GM21825 (cell line): ENCODE measurements around the gene BABAM2.

Source experiments
- ATAC-seq: cut with Tn5 transposase; IDR thresholded peaks from one replicate; pipeline ENCODE4 v1.9.1; 2021; ENCODE audit warnings: mild to moderate bottlenecking, moderate library complexity; ENCODE audit not compliant: unreplicated experiment

BABAM2 gene

GRCh38 chr2:28182348-28182747, 291.8 kb downstream of the BABAM2 start:
- no peak for ATAC-seq

DNA sequence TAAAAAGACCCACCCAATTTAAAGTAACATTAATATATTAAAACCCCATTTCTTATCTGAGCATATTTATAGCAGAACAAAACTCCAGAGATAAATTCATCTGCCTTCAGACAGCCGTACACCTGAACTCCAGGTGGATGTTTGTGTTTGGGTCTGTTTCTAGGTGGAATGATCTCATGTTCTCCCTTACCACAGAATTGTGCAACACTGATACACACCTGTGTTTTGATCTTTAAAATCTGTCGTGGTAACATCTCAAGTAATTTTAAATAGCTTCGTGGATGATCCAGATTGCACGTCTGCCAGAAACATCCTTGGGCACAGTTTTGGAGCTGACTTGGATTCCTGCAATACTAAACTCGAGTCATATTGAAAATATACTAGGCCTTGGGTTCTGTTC, 294.6 kb downstream of the BABAM2 start:
- no peak for ATAC-seq

GRCh38 chr2:28185891-28186290, 295.4 kb downstream of the BABAM2 start:
- ATAC-seq: no peak

DNA sequence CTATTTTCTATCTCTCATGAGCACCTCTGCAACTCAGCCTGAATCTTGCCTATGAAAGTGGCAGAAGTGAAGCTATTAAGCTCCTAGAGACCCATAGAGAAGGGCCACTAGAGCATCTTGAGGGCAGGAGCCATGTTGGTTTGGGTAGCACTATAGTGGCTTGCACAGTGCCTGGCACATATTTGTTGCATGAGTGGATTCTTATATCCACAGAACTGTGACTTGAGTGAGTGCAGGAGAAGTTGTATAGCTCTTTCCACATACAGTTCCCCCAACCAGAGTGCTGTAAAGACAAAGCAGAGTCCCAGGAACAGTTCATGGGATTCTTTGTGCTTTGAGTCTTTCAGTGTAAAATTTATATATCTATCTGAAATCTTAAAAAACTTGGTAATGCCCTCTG, 296.7 kb downstream of the BABAM2 start:
- ATAC-seq: no peak

DNA sequence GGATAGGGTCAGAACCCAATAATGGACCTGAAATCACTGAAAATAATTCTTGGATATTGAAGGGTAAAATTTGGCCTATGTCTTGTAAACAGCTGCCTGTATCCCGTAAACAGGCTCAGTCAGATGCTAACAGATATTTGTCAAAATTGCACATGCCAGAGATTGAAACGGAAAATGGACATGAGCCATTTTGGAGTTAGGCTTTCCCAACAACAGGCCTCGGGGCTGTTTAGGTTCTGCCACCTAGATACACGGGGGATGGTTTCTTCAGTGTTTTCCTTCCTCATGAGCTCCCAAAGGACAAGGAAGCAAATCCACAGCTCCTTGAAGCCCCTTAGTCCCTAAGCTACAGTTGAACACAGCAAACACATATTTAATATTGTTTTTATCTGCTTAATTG, 297.9 kb downstream of the BABAM2 start:
- ATAC-seq: no peak

DNA sequence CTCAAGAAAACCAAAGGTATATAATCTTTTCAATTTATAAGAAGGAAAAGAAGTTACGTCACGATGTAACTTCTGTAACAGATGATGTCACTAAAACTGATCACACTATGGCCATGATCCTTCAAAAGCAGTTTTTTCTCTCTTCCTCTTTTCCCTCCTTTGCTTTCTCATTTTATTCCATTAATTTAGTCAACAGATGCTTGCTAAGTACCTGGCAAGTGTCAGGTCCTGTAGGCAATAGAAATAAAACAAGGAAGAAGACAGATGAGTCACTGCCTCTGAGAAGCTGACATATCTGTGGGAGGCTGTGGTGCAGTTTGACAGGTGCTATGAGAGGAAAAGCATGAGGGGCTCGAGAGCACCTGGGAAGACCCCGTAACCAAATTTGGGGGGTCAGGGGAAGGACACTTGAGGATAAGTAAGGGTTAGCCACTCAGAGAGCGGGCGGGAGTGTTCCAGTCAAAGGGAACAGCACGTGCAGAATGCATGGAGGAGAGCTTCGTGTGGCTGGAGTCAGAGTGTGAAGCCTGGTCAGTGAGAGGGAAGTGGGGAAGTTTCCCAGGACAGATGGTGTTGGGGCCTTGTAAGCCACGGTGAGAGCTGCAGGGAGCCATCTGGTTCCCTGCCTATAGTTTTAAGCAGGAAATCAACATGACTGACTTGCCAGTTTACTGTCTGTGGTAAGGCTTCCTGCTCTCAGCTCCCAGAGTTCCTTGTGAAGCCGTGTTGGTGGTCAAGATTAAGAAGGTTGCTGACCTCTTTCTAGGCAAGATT, 303.3 kb downstream of the BABAM2 start:
- ATAC-seq: no peak

GRCh38 chr2:28199995-28200679, 309.6 kb downstream of the BABAM2 start:
- no peak for ATAC-seq

DNA sequence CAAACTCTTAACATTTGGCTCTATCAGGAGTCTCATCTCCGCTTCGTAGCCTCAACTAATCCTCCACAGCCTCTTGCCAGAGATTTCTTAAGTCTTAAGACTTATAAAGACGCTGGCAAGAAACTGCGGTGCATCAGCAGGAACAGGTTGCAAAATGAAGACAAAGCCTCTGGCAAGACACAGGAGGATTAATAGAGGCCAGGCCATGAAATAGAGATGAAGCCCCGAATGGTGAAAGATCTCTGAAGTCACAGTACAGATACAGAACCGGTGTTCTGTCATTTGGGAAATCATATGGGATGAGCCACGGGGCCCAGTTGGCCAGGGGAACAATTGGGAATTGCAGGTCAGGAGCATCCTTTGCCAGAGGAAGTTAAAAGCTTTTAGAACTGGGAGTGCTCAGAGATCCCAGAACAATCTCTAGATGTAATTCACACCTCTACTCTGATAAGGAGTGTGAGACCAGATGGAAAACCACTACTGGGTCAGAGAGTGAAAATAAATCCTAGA, 311.2 kb downstream of the BABAM2 start:
- ATAC-seq: no peak

DNA sequence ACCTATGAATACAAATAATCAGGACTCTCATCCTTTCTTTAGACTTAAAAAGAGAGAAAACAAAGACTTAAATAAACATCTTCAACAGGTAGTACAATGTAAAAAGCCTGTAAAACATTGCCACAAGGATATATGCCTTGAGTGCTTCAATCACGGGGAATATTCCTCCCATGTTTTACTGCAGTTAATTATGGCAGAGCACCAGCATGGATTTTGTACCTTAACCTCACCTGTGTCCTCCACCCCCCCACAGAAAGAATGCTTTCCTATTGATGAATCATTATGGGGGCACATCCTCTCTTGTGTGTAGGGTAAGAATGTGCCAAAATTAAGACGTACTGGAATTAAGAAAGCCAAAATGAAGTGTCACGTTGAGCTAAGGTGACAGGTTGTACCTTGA, 312.2 kb downstream of the BABAM2 start:
- no peak for ATAC-seq

GRCh38 chr2:28206762-28207161, 316.2 kb downstream of the BABAM2 start:
- ATAC-seq: no peak

GRCh38 chr2:28209261-28209691, 318.7 kb downstream of the BABAM2 start:
- ATAC-seq: no peak

DNA sequence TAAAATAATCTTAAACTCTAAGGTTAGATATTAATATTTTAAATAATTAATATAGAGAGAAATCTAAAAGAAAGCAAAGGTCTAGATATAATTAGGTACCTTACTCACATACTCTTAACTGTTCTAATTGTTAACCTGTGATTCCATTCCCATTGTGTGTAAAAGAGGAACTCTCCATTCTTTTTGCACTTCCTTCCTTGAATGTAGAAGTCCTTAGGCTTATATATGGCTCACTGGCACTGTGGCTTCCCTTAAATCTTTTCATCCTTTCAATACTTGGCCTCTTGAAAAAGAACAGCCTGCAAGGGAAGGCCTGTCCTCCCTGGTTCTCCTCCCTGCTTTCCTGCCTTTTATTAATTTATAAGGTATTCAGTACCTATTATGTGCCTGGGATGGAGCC, 319.3 kb downstream of the BABAM2 start:
- ATAC-seq: no peak

- no peak for ATAC-seq
These were observed 320.0 kb downstream of the BABAM2 start for GRCh38 chr2:28210535-28210934.

DNA sequence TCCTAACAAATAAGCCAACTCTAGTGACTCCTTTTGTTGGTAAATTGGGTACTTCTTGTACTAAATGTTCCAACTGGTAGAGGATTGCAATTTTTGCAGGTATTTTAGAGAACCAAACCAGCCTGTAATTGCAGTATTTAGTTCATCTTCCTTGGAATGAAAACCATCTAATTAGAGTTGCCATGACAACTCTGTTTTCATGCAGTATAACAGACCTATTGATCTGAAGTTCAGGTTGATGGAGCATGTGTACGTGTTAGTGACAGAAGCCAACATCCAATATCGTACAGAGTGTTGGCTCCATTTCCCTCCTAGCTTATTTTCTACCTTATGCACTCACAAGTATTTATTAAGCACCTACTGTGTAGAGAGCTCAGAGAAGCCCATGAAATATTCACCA, 325.8 kb downstream of the BABAM2 start:
- ATAC-seq: no peak

GRCh38 chr2:28217042-28217740, 326.7 kb downstream of the BABAM2 start:
- ATAC-seq: no peak

DNA sequence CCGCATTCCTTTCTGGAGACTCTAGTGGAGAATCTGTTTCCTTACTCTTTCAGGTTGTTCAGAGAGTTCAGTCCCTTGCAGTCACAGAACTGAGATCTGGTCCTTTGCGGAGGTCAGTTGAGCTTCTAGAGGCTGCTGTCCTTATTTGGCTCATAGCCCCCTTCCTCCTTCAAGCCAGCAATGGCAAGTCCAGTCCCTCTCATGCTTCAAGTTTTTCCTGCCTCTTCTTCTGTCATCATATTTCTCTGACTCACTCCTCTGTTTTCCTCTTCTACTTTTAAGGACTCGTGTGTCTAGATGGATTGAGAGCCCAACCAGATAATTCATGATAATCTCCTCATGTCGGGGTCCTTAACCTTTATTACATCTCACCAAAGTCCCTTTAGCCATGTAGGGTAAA, 328.6 kb downstream of the BABAM2 start:
- no peak for ATAC-seq

GRCh38 chr2:28219758-28220368, 329.3 kb downstream of the BABAM2 start:
- no peak for ATAC-seq

DNA sequence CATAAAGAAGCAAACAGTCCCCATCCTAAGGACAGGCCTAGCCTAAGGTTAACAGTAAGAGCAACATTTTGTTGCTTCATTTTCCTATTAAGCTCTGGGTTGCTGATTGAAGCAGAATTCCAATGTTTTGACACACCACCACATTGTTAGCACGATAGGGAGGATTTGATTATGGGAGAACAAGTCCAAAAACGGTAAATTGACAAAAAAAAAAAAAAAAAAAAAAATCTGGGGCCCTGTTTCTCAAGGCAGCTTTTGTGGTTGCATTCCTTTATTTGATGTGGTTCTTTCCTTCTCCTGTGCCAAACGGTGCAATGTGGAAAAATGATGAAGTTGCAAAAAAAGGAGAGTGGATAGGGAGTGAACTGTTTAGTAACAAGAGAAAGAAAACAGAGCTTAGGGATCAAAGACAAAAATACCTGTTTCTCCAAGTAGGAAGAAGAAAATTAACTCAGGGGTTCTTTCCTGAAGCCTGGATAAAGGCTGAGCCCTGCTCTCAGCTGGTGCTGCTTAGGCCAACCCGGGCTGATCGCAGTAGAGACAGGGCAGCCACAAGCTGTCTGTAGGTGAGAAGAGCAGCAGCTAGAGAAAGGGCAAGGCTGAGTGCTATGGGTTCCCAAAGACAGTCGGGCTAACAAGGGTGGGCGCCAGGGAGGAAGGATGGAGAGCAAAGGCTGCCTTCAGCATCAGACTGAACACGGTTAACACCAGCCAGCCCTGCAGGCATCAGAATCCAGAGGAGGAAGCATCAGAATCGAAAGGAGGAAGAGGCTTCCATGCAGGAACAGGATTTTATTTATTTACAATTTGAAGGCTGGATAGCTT, 334.3 kb downstream of the BABAM2 start:
- no peak for ATAC-seq

DNA sequence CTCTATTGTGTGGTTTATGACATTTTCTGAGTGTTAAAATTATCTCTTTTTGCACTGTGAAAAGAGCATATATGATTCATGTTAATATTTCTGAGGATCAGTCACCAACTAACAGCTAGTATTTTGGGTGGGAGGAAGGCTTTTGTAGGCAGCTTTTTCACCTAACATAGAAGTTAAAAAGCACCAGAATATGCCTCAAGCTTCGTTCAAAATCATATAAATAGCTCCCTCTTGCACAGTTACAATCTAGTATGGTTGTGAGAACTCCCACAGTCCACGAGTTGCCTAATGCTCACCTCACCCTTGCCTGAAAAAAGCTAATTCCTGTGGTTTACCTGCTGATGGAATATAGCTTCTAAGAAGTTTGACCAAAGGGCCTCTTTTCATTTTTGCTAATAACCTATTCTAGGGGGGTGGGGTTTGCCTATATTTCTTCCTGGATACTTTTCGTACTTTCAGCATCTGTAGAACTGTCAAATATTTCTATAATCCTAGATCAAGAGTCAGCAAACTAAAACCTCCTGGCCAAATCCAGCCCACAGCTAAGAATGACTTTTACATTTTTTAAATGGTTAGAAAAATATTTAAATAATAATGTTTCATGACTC, 335.0 kb downstream of the BABAM2 start:
- ATAC-seq: no peak

DNA sequence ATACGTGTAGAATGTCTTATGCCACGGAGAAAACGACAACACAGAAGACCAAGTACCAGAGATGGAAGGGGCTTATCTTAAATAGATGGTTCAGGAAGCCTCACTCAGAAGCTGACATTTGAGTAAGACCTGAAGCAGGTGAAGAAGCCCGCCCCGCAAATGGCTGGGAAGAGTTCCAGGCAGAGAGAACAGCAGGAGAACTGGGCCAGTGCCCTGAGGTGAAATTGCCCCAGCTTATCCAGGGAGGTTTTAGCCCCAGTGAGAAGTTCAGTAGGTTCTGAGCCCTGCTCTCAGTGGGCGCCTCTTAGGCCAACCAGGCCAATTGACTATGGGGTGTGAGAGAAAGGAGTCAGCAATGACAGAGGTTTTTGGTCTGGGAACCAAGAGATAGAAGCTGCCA, 336.0 kb downstream of the BABAM2 start:
- no peak for ATAC-seq
